Endodermal cell (in vitro differentiated cells): ENCODE data around the gene HBG2. TPM values are rescaled to one million over a fixed set of nuclear protein-coding genes. Genes with fewer than 3 reads are reported as not detected.

Source experiments
- DNase-seq: peaks from one replicate; pipeline ENCODE4 v3.0.0-alpha.2; 2017
- H3K27ac ChIP-seq: 2 replicates; pipeline ENCODE4 v1.5.1; 2013; ENCODE audit warnings: mild to moderate bottlenecking, low read depth, low read length, moderate library complexity
- H3K27me3 ChIP-seq: 2 replicates; pipeline ENCODE4 v1.6.1; 2013; ENCODE audit warnings: mild to moderate bottlenecking, low read length, moderate library complexity; ENCODE audit not compliant: insufficient read depth, control insufficient read depth, poor library complexity, severe bottlenecking
- H3K36me3 ChIP-seq: 2 replicates; pipeline ENCODE4 v1.7.0; 2013; ENCODE audit warnings: mild to moderate bottlenecking, low read length, moderate library complexity; ENCODE audit not compliant: control insufficient read depth, insufficient read depth
- H3K4me1 ChIP-seq: one replicate; pipeline ENCODE4 v1.7.0; 2013; ENCODE audit warnings: low read length; ENCODE audit not compliant: control insufficient read depth, insufficient read depth
- H3K4me3 ChIP-seq: 2 replicates; pipeline ENCODE4 v1.5.1; 2013; ENCODE audit warnings: mild to moderate bottlenecking, low read length, moderate library complexity
- H3K9ac ChIP-seq: 2 replicates; pipeline ENCODE4 v1.6.1; 2013; ENCODE audit warnings: mild to moderate bottlenecking, low read length, moderate library complexity; ENCODE audit not compliant: poor library complexity, severe bottlenecking; ENCODE audit errors: extremely low read depth
- H3K9me3 ChIP-seq: 2 replicates; pipeline ENCODE4 v1.6.1; 2013; ENCODE audit warnings: mild to moderate bottlenecking, low read length, moderate library complexity; ENCODE audit not compliant: control insufficient read depth
- H3K27ac Mint-ChIP-seq: 2 replicates; pipeline ENCODE4 v1.8.0; 2020; ENCODE audit warnings: mixed read lengths
- H3K27me3 Mint-ChIP-seq: 2 replicates; pipeline ENCODE4 v1.8.0; 2021; ENCODE audit warnings: mild to moderate bottlenecking, mixed read lengths; ENCODE audit not compliant: insufficient read depth
- H3K36me3 Mint-ChIP-seq: 2 replicates; pipeline ENCODE4 v1.8.0; 2020; ENCODE audit warnings: low read depth, mixed read lengths
- H3K4me1 Mint-ChIP-seq: 2 replicates; pipeline ENCODE4 v1.8.0; 2020; ENCODE audit warnings: mixed read lengths
- H3K4me3 Mint-ChIP-seq: 2 replicates; pipeline ENCODE4 v1.8.0; 2020; ENCODE audit warnings: mild to moderate bottlenecking, moderate library complexity, mixed read lengths
- H3K9me3 Mint-ChIP-seq: 2 replicates; pipeline ENCODE4 v1.8.0; 2020; ENCODE audit warnings: mild to moderate bottlenecking, mixed read lengths
- WGBS, 2 experiments: methylation state at CpG; one replicate each; pipeline versions ENCODE4 v1.1.5 to v1.1.7; 2013; ENCODE audit warnings: missing lambda C conversion rate in 2 of 2, mixed read lengths in 1 of 2; ENCODE audit not compliant: insufficient coverage in 1 of 2, insufficient read length in 1 of 2; 5-methylcytosine and 5-hydroxymethylcytosine counted together
- total RNA-seq, 2 donors: library from RNA; stranded (reverse); fragmentation: NEBNext Ultra II Directional in 1 of 2; extraction: Animal tissue kit (Norgen Biotek cat#: 25700) in 1 of 2; gene quantifications; 2 replicates in 1 of 2; 3 replicates in 1 of 2; pipeline ENCODE4 v1.2.1, GENCODE V29; 2021
- TF ChIP-seq, protein P1 (sequence below): fragments of 200-600 bp; sonication (generic); conservative IDR thresholded peaks from 2 replicates; pipeline ENCODE4 v1.5.0; 2021; ENCODE audit warnings: antibody characterized with exemption, mild to moderate bottlenecking

HBG2 gene
- total RNA-seq, 2 donors from 2014 or later: 0.59 to 0.62 TPM

DNA sequence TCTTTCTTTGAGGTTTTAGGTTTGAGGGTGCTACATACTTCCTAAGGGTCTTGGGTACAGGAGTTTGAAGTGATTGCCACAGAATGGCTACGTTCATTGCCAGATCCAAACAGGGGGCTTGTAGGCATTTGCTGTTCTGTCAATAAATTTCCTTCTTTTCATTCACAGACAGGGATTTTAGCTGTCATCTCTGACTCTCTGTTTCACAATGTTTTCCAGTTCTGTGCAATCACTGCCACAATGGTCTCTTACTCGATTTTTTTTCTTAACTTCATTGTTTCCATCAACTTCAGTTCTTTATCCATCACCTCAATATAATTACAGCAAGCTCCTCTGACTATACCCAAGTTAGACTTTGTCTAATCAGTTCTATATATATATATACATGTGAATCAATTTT, 14.1 kb downstream of the HBG2 start:
- Histone ChIP-seq H3K4me1 (no peaks in the 10 kb centered on the region), H3K4me3 (no peak overlapping the region), H3K27me3 (no peaks in the 10 kb centered on the region), H3K9ac (no peak overlapping the region), H3K36me3 (no peaks in the 10 kb centered on the region), H3K9me3 (no peaks in the 10 kb centered on the region), H3K27ac (no peak overlapping the region)
- Mint-ChIP-seq H3K36me3 (no peaks in the 10 kb centered on the region), H3K4me3 (no peak overlapping the region), H3K27me3 (peaks cover 4% of the 10 kb centered on the region), H3K27ac (no peak overlapping the region), H3K9me3 (no peaks in the 10 kb centered on the region), H3K4me1 (no peaks in the 10 kb centered on the region)
- WGBS, 2 experiments: 87% methylated on average over 2 of the region's 2 CpGs; no CpG with 5 or more reads in 1 of the 2 experiments
- TF ChIP-seq, protein P1, sequence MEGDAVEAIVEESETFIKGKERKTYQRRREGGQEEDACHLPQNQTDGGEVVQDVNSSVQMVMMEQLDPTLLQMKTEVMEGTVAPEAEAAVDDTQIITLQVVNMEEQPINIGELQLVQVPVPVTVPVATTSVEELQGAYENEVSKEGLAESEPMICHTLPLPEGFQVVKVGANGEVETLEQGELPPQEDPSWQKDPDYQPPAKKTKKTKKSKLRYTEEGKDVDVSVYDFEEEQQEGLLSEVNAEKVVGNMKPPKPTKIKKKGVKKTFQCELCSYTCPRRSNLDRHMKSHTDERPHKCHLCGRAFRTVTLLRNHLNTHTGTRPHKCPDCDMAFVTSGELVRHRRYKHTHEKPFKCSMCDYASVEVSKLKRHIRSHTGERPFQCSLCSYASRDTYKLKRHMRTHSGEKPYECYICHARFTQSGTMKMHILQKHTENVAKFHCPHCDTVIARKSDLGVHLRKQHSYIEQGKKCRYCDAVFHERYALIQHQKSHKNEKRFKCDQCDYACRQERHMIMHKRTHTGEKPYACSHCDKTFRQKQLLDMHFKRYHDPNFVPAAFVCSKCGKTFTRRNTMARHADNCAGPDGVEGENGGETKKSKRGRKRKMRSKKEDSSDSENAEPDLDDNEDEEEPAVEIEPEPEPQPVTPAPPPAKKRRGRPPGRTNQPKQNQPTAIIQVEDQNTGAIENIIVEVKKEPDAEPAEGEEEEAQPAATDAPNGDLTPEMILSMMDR: no peak
- DNase-seq: no peak

DNA sequence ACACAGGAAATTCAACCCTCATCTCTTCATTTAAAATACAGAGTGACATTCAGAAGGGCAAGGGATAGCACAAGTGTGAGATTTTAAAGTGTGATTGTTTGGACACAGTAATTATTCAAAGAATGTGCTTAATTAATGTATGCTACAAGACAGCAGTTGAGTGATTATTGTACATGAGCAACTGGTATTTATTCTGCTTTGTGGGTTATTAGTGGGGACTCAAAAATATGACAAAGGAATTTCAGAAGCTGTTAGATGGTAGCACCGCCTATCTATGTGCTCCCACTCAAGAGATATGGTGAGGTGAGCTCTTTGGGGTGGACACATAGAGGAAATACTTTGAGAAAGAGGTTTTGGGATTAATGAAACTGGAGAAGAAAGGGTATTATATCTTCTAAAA, 14.5 kb downstream of the HBG2 start:
- H3K9me3 ChIP-seq: no peaks in the 10 kb centered on the region
- H3K9me3 Mint-ChIP-seq: no peaks in the 10 kb centered on the region
- H3K9ac ChIP-seq: no peak overlapping the region
- H3K4me3 Mint-ChIP-seq: no peak overlapping the region
- H3K36me3 Mint-ChIP-seq: no peaks in the 10 kb centered on the region
- H3K27ac Mint-ChIP-seq: no peak overlapping the region
- H3K4me1 ChIP-seq: no peaks in the 10 kb centered on the region
- H3K4me1 Mint-ChIP-seq: no peaks in the 10 kb centered on the region
- TF ChIP-seq, protein P1: no peak
- no peaks in the 10 kb centered on the region for H3K27me3 ChIP-seq
- H3K27me3 Mint-ChIP-seq: peaks cover 4% of the 10 kb centered on the region
- H3K36me3 ChIP-seq: no peaks in the 10 kb centered on the region
- H3K27ac ChIP-seq: no peak overlapping the region
- H3K4me3 ChIP-seq: no peak overlapping the region
- no peak for DNase-seq
- 92 to 100% methylated on average over 1 of the region's 1 CpG for WGBS, 2 experiments

DNA sequence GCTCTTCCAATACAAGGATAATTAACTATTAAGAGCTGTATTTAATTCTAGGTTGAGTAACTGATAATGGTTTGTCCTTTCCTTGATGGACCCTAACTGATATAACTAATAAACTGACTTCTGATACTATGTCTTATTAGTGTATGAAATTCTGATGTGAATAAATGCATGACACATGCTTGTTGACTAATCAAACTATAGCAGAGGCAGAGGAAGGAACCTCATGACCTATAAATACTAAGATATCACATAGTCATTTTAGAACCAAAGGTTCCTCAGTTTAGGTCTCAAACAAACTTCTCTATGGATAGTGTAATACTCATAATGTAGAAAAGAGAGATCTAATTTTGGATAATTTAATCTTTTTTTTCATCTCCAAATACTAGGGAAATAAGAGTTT, 15.5 kb downstream of the HBG2 start:
- DNase-seq: no peak
- no peak overlapping the region for H3K27ac Mint-ChIP-seq
- Histone ChIP-seq H3K9me3 (no peaks in the 10 kb centered on the region), H3K27ac (no peak overlapping the region), H3K4me3 (no peak overlapping the region), H3K36me3 (no peaks in the 10 kb centered on the region), H3K4me1 (no peaks in the 10 kb centered on the region), H3K9ac (no peak overlapping the region), H3K27me3 (no peaks in the 10 kb centered on the region)
- H3K4me3 Mint-ChIP-seq: no peak overlapping the region
- H3K27me3 Mint-ChIP-seq: peaks cover 5% of the 10 kb centered on the region
- TF ChIP-seq, protein P1: no peak
- H3K4me1 Mint-ChIP-seq: no peaks in the 10 kb centered on the region
- H3K9me3 Mint-ChIP-seq: no peaks in the 10 kb centered on the region
- no peaks in the 10 kb centered on the region for H3K36me3 Mint-ChIP-seq
